Activated CD4-positive, alpha-beta memory T cell treated with anti-CD3 and anti-CD28 coated beads for 36 hours (primary cell): Measurements from ENCODE around the gene SLC1A1. TPM values are rescaled to one million over a fixed set of nuclear protein-coding genes. Genes with fewer than 3 reads are reported as not detected.

Experiments used
- CTCF ChIA-PET: fragments of 350-600 bp; sonication (Branson Sonifier 250); formaldehyde crosslinking; loops from one replicate; lab custom pipeline; 2021; ENCODE audit warnings: antibody characterized with exemption, inconsistent platforms; lab: Charles Lee
- POLR2A ChIA-PET: fragments of 350-600 bp; sonication (Branson Sonifier 250); formaldehyde crosslinking; loops from one replicate; lab custom pipeline; 2021; ENCODE audit warnings: antibody characterized with exemption; lab: Charles Lee
- DNase-seq: peaks from one replicate; pipeline ENCODE4 v3.0.0-alpha.2; 2020
- H3K27ac Mint-ChIP-seq: one replicate; pipeline ENCODE4 v1.8.0; 2021; ENCODE audit warnings: mixed read lengths
- H3K27me3 Mint-ChIP-seq: one replicate; pipeline ENCODE4 v1.8.0; 2021; ENCODE audit warnings: mixed read lengths
- H3K36me3 Mint-ChIP-seq: one replicate; pipeline ENCODE4 v1.8.0; 2021; ENCODE audit warnings: mixed read lengths
- H3K4me1 Mint-ChIP-seq: one replicate; pipeline ENCODE4 v1.8.0; 2021; ENCODE audit warnings: low read depth, mixed read lengths
- H3K4me3 Mint-ChIP-seq: one replicate; pipeline ENCODE4 v1.8.0; 2021; ENCODE audit warnings: mild to moderate bottlenecking, mixed read lengths
- H3K9me3 Mint-ChIP-seq: one replicate; pipeline ENCODE4 v1.8.0; 2021; ENCODE audit warnings: mixed read lengths
- intact Hi-C: fragments of 100-400 bp; cut with micrococcal nuclease; formaldehyde crosslinking; loops from one replicate; pipeline ENCODE4 v1.15.1; 2023
- total RNA-seq, 2 experiments: library from RNA; stranded (reverse); gene quantifications; one replicate each; pipeline ENCODE4 v1.2.3, GENCODE V29; 2021

Gene SLC1A1
- total RNA-seq, 2 experiments from 2014 or later = not detected

DNA sequence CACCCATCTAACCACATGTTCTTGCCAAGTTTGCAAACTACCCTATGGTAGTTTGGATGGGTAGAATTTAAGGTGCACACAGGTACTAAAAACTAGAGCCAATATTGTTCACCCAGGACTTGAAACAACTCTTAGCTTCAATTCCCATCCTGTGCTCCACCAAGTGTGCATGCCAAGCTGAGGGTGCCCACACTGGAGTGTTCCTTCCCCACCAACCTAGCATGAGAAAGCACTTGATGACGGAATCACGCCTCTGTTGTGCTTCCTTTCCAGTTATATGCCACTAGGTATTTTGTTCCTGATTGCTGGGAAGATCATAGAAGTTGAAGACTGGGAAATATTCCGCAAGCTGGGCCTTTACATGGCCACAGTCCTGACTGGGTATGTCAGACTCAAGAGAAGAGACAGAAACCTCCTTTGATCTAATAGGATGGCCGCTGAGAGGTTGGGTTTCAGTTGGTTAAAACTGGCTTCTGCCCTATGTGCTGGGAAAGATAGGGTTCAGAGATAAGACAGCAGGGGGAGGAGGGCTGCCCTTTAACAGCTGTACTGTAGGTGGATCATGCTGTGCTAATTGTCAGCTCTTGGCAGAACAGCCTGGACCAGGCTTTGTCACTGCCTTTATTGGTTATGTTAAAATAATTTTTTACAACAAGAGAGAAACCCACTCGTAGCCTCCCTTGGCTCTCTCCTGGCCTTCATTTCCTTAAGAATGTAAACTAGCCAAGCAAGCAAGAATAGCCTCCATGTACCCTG, 83.5 kb downstream of the SLC1A1 start:
- Mint-ChIP-seq H3K4me1 (peaks cover 14% of the 10 kb centered on the region), H3K36me3 (no peaks in the 10 kb centered on the region), H3K27ac (no peak overlapping the region), H3K4me3 (no peak overlapping the region), H3K9me3 (no peaks in the 10 kb centered on the region), H3K27me3 (no peaks in the 10 kb centered on the region)
- ChIA-PET CTCF (no interaction called here), POLR2A (no interaction called here)
- intact Hi-C loops = no loop called here
- no peak for DNase-seq

DNA sequence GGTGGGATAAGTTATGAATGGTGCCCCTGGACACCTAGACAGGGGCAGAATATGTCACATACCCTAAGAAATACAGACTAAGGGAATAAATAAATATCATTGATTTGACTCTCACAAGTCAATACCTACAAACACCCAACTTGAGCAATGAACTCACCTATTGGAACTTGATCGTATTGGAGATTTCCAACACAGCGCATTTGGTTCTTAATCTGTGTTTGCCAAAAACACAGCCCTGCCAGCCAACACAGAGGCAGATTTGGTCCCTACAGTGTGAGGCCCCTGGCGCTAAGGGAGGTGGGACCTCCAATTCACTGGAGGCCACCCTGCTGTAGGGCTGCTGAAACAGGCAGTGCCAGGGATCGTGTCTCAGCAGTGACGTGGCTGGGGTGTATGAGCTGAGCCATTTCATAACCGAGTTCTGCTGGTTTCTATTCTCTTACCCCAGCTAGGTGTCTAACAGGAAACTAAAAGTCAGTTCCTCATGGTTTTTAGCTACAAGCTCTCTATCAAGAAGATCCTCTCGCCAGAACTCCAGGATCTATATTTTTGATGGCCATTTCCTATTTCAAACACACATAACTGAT, 84.5 kb downstream of the SLC1A1 start:
- POLR2A ChIA-PET = no interaction called here

DNA sequence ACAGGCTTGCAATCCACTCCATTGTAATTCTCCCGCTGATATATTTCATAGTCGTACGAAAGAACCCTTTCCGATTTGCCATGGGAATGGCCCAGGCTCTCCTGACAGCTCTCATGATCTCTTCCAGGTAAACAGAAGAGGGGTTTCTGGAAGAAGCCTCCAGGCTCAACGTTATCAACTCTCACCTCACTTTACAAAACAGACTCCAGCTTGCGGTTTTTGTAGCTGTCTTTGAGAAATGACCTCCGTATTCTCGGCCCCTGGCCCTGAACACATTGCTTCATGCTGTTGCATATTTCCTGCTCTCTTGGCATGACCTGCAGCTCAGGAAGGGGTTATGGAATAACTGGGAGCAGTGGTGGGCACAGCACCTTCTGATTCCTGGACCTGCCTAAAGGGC, 85.7 kb downstream of the SLC1A1 start:
- Mint-ChIP-seq H3K4me1 (peaks cover 14% of the 10 kb centered on the region), H3K27ac (no peak overlapping the region), H3K27me3 (no peaks in the 10 kb centered on the region)

More for the DNA sequence above, 84.5 kb downstream of the SLC1A1 start:
- H3K36me3 Mint-ChIP-seq = no peaks in the 10 kb centered on the region
- peaks cover 14% of the 10 kb centered on the region for H3K4me1 Mint-ChIP-seq
- no peaks in the 10 kb centered on the region for H3K9me3 Mint-ChIP-seq
- H3K27me3 Mint-ChIP-seq = no peaks in the 10 kb centered on the region
- intact Hi-C loops = no loop called here
- DNase-seq = no peak
- H3K27ac Mint-ChIP-seq = no peak overlapping the region
- CTCF ChIA-PET = no interaction called here
- H3K4me3 Mint-ChIP-seq = no peak overlapping the region

DNA sequence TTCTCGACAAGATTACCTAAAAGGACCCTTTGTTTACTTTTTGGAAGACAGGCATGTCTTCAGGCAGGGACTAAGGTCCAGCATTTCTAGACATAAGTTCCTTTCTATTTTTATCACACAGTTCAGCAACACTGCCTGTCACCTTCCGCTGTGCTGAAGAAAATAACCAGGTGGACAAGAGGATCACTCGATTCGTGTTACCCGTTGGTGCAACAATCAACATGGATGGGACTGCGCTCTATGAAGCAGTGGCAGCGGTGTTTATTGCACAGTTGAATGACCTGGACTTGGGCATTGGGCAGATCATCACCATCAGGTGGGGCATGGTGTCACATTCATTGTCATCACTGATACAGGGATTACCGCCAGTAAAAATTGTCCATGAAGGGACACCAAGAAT, 86.2 kb downstream of the SLC1A1 start:
- CTCF ChIA-PET = no interaction called here
- Mint-ChIP-seq H3K27ac (no peak overlapping the region), H3K27me3 (no peaks in the 10 kb centered on the region), H3K4me1 (peaks cover 14% of the 10 kb centered on the region), H3K36me3 (no peaks in the 10 kb centered on the region), H3K4me3 (no peak overlapping the region), H3K9me3 (no peaks in the 10 kb centered on the region)
- POLR2A ChIA-PET = no interaction called here
- intact Hi-C loops = no loop called here
- DNase-seq = no peak

More for the DNA sequence above, 85.7 kb downstream of the SLC1A1 start:
- H3K9me3 Mint-ChIP-seq = no peaks in the 10 kb centered on the region
- ChIA-PET POLR2A (no interaction called here), CTCF (no interaction called here)
- no peak overlapping the region for H3K4me3 Mint-ChIP-seq
- H3K36me3 Mint-ChIP-seq = no peaks in the 10 kb centered on the region
- no peak for DNase-seq
- intact Hi-C loops = no loop called here

DNA sequence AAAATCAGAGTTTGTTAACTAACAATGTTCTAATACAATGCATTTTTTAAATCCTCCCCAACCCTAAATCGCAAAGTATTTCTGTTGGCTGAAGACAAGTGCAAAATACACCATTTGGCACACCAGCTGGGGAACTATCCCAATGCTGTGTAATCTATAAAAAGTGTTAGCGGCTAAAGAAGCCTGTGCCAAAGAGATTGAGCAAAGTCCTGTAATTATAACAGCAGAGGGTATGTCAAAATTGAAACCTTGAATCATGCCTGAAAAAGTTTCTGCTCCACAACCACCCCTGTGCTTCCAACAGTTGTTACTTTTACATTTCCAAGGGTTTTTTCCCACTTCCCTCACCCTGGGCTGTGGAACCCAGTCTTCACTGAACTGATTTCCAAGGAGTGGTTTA, 88.7 kb downstream of the SLC1A1 start:
- DNase-seq = no peak
- intact Hi-C loops = no loop called here
- no peak overlapping the region for H3K4me3 Mint-ChIP-seq
- H3K4me1 Mint-ChIP-seq = no peaks in the 10 kb centered on the region
- no peak overlapping the region for H3K27ac Mint-ChIP-seq
- no peaks in the 10 kb centered on the region for H3K27me3 Mint-ChIP-seq
- ChIA-PET CTCF (no interaction called here), POLR2A (no interaction called here)
- H3K36me3 Mint-ChIP-seq = no peaks in the 10 kb centered on the region
- no peaks in the 10 kb centered on the region for H3K9me3 Mint-ChIP-seq

DNA sequence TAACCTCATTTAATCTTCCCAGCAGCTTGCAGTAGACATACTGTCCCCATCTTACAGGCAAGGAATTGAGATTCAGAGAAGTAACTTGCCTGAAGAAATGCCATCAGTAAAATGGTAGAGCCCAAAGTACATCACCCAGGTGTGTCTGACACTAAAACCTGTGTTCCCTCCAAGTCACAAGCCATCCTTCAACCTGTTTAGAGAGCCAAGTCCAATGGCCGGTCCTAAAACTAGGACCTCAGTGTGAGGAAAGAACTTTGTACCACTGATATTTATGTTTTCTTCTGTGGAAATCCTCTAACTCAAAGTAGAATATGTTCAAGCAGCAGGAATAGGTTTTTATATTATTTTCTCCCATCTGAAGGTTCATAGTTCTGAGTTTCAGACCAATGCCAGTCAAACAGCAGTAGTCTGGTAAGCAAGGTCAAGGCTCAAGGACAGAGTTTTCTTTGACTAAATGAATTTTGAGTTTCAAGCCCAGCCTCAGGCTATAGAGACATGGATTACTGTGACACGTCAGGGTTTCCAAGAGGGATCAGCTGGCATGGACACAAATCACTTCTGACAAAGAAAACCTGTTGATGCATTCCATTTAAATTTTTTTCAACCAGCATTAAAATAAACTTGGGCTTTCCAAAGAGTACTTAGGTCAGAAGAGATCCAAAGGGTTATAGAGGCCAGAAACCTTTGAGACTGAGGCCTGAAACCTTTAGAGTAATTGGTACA, 90.9 kb downstream of the SLC1A1 start:
- no peaks in the 10 kb centered on the region for H3K4me1 Mint-ChIP-seq
- no peaks in the 10 kb centered on the region for H3K36me3 Mint-ChIP-seq
- H3K27ac Mint-ChIP-seq = no peak overlapping the region
- ChIA-PET POLR2A (interaction anchor here (0.6 kb wide), 1 partner anchor 46 kb away, joined by 3 read pairs; no protein-coding TSS in a partner anchor), CTCF (interaction anchor here (1.0 kb wide), 1 partner anchor 23 kb away, joined by 3 read pairs; no protein-coding TSS in a partner anchor)
- no peak overlapping the region for H3K4me3 Mint-ChIP-seq
- intact Hi-C loops = no loop called here
- DNase-seq = no peak
- no peaks in the 10 kb centered on the region for H3K9me3 Mint-ChIP-seq
- H3K27me3 Mint-ChIP-seq = no peaks in the 10 kb centered on the region

DNA sequence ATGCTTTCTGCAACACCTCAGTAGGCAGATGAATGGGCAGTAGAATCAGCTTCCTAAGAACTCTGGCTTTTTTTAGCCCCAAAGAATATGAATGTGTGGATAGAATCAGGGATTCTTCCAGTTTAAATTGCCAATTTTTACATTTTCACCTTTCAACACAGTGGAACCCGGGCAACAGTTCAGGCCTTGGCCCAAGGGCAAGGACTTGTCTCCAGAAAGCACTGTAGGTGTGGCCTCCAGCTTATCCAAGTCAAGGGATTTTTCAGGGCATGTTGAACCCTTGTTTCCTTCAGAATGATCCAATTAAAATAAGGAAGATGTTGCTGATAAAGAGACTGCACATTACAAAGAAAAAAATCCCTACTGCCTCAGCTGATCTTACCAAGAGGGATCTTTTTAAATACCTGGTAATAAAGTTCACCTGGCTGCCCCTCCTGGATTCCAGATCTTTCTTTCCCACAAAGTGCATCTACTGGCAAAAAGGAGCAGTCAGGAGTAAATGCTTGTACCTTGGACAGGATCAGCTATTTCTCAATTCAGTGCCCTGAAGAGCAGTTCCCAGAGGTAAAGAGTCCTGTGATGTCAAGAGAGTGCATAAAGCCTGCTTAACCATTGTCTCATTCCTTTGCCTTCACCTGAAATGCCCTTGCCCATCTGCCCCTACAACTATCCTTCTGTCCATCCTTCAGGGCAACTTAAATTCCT, 91.7 kb downstream of the SLC1A1 start:
- Mint-ChIP-seq H3K4me1 (no peaks in the 10 kb centered on the region), H3K27me3 (no peaks in the 10 kb centered on the region), H3K4me3 (no peak overlapping the region), H3K36me3 (no peaks in the 10 kb centered on the region), H3K9me3 (no peaks in the 10 kb centered on the region), H3K27ac (no peak overlapping the region)
- POLR2A ChIA-PET = no interaction called here
- intact Hi-C loops = no loop called here
- no peak for DNase-seq
- CTCF ChIA-PET = no interaction called here

DNA sequence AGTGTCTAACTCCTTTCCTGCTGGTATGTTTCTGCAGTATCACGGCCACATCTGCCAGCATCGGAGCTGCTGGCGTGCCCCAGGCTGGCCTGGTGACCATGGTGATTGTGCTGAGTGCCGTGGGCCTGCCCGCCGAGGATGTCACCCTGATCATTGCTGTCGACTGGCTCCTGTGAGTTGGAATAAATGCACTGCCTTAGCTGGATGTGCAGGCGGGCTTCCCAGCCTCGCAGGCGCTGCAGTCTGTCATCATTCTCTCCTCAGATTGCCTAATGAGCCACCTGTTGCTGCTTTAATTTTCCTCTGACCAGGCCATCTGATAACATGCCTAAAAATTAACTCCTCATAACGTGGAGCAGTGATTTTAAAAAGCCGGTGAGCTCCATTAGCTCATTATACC, 92.7 kb downstream of the SLC1A1 start:
- ChIA-PET POLR2A (no interaction called here), CTCF (no interaction called here)
- Mint-ChIP-seq H3K36me3 (no peaks in the 10 kb centered on the region), H3K4me3 (no peak overlapping the region), H3K27me3 (no peaks in the 10 kb centered on the region), H3K9me3 (no peaks in the 10 kb centered on the region), H3K4me1 (no peaks in the 10 kb centered on the region), H3K27ac (no peak overlapping the region)
- intact Hi-C loops = no loop called here
- DNase-seq = no peak

DNA sequence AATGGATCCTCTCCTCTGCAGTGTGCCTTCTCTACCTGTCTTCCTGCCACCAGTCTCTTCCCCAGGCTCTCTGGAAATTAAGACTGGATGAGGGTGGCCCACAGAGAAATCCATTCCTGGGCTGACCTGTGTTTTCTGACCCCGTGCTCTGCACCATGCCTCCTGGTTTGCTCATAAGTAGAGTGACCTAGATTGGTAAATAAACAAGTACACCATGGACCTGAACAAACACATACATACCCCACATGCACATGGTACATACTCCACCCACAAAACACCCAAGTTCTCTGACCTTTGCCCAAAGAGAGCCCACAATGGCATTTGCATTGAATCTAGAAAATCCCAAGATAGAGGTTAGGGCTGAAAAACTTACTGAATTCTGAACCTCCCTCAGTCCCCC, 94.4 kb downstream of the SLC1A1 start:
- Mint-ChIP-seq H3K27me3 (no peaks in the 10 kb centered on the region), H3K4me1 (no peaks in the 10 kb centered on the region), H3K27ac (no peak overlapping the region), H3K36me3 (no peaks in the 10 kb centered on the region), H3K4me3 (no peak overlapping the region), H3K9me3 (no peaks in the 10 kb centered on the region)
- DNase-seq = no peak
- CTCF ChIA-PET = no interaction called here
- intact Hi-C loops = no loop called here
- POLR2A ChIA-PET = no interaction called here

DNA sequence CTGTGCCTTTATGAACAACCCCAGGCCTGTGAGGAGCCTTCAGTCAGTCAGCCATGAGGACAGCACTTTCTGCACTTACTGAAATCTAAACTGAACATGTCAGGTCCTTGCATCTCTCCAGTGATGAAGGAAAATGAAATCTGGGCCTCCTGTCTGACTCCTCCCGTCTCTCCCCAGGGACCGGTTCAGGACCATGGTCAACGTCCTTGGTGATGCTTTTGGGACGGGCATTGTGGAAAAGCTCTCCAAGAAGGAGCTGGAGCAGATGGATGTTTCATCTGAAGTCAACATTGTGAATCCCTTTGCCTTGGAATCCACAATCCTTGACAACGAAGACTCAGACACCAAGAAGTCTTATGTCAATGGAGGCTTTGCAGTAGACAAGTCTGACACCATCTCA, 94.9 kb downstream of the SLC1A1 start:
- DNase-seq = no peak
- POLR2A ChIA-PET = no interaction called here
- H3K4me3 Mint-ChIP-seq = no peak overlapping the region

DNA sequence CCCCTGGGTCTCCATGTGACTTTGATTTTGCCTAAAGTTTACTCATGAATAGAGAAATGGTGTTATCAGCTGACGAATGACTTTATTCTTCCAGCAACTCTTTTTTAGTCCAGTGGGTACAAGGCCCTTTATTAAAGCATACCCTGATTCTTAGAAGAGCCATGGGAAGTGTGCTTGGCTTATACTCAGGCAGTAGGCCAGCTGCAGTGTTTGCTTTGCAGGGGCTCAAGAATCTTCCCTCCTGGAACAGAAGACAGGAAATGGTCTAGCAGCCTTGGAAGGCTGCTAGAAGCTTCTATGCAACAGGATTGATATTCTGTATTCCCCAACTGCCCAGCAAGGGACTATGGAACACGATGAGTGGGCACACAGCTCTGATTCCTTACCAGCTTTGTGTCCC, 98.5 kb downstream of the SLC1A1 start:
- no peak for DNase-seq
- no peak overlapping the region for H3K27ac Mint-ChIP-seq
- POLR2A ChIA-PET = no interaction called here
- no peaks in the 10 kb centered on the region for H3K36me3 Mint-ChIP-seq
- no peaks in the 10 kb centered on the region for H3K4me1 Mint-ChIP-seq
- no peaks in the 10 kb centered on the region for H3K9me3 Mint-ChIP-seq
- no peaks in the 10 kb centered on the region for H3K27me3 Mint-ChIP-seq
- H3K4me3 Mint-ChIP-seq = no peak overlapping the region
- CTCF ChIA-PET = interaction anchor here (1.1 kb wide), 1 partner anchor 16 kb away, joined by 4 read pairs; no protein-coding TSS in a partner anchor
- intact Hi-C loops = no loop called here

More for the DNA sequence above, 94.9 kb downstream of the SLC1A1 start:
- CTCF ChIA-PET = no interaction called here
- Mint-ChIP-seq H3K9me3 (no peaks in the 10 kb centered on the region), H3K4me1 (no peaks in the 10 kb centered on the region), H3K27ac (no peak overlapping the region), H3K27me3 (no peaks in the 10 kb centered on the region), H3K36me3 (no peaks in the 10 kb centered on the region)
- intact Hi-C loops = no loop called here
